DMS 273 treated with DMSO at 0.1 percent for 48 hours (cell line): ENCODE measurements around the gene QSOX2.

Experiments used
- DNase-seq: peaks from one replicate; lab custom pipeline; 2025; lab: John Stamatoyannopoulos, UW

Gene QSOX2

DNA sequence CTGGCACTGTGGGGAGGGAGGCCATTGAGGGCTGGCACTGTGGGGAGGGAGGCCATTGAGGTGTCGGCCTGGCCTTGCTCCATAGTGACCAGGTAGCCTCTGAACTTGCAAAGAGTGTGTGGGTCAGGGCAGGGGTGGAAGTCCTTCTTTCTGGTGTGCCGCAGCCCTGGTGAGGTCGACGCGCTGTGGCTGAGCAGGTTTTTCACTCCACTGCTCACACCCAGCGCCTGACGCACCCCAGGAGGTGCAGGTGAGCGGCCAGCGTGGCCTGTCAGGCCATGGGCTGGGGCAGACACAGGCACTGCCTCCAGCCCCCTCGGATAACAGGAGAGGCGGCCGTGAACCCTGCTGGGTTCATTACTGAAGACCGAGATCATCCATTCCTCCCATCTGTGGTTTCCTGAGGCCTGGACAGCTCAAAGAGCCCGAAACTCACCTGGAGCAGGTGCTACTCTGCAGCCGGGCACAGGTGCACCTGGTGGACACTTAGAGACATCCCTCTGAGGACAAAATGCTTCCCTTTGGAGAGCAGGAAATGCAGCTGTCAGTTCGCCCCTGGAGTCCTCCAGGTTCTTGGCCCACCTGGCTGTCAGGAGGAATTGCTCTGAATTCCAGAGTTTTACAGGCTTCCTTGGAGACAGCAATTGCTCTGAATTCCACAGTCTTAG is 73.1 kb downstream of the QSOX2 start:
- no peak for DNase-seq

DNA sequence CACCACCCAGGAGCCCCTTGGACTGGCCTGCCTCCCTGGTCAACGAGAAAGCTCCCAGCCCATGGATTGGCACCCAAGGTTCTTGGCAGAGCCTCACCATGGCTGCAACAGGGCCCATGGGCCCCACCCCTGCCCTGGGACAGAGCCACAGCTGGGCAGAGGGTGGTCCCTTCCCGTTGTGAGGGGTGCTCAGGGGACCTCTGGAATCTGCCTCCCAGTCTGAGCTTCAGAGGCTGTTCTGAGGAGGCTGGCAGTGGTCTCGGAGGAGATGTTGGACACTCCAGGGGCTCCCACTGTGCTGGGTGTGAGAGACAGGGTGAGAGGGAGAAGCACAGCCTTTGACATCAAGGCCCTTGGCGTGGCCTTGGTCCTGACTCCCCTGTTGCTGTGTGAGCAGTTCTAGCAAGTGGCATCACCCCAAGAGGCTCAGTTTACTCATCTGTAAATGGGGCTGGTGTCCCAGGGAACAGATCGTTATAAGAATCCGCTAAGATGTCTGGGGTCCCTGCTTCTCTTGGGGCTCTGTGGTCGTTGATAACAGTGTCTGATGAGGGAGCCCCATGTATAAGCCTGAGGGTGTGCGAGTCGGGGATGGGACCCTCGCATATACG is 73.7 kb downstream of the QSOX2 start:
- no peak for DNase-seq

DNA sequence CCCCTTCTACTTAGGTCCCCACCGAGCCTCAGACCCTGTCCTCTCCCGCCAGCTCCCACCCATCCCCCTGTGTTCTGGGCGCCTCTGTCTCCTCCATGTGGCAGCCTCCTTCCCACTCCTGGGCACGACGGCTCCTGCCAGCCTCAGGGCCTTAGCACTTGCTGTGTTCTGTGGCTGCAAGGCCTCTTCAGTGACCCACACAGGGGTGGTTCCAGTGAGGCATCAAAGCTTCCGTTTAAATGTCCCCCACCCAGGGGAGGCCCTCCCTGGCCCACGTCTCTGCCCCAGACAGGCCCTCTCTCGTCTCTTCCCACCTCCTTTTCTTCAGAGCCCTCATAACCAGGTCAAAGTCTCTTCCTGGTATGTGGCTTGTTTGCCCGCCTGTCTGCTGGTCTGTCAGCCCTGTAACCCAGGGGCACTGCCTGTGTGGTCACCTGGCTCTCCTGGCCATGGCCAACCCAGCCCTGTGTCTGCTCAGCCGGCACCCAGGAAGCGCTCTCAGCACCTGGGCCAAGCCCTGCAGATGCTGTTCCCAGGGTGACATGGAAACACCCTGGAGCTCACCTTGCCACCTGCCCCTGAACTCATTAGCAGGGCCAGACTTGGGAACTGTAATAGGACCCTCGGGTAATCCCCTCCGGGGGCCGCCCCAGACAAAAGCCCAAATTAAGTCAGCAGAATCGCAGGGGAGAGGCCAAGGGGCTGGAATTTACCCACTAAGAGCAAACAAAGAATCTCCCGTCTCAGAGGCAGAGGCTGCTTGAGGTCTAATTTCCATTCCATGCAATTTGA is 74.4 kb downstream of the QSOX2 start:
- DNase-seq: no peak

DNA sequence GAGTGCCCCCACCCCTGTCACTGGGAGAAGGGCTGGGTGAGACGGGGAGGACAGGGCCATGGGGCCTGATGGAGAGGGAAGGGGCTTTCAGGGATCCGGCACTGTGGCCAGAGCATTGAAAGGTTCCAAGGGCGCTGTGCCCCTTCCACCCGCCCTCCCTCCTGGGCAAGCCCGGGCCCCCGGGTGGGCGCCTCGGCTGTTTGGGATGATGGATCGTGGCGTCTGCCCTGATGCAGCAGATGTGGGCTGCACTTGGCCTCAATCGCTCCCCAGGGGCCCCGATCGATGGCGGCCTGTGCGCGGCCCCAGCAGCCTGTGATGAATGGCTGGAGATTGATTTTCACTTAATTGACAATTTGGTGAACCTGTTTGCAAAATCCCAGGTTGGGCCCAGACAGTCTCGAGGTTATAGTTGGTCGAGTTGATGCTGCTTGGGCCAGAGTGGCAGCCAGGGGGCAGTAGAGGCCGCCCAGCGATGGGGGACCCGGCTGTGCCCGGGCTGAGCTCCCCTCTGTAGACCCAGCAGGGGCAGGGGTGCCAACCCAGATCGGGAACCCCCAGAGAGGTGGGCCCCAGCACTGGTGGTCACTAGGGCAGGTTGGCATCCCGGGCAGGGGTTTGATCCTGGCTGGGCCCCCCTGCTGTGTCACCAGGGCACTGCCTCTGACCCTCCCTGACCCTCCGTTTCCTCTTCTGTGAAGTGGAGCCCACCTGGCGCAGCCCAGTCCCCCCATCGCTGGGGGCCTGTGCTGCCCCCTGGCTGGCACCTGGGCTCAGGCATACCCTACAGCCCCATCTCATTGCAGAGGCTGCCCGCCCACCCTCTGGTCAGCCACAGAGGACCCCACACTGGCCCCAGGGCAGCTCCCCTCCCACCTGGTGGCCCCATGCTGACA is 75.4 kb downstream of the QSOX2 start:
- DNase-seq: no peak

DNA sequence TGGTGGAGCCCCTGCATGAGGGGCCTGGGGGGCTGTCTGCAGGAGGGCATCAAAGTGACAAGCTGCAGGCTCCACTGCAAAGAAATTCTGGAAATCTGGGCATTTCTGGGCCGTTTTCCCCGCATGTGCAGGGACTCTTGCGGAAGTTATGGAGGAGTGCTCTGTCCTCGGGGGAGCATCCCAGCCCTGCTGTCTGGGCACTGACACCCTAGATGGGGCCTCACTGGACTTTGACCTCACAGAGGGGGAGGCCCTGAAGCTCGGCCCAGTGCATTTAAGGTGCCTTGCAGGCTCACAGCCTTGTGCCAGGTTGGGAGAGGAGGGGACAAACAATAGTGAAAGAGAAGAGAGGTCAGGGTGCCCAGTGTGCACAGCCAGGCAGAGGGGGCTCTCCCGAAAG is 76.1 kb downstream of the QSOX2 start:
- no peak for DNase-seq

DNA sequence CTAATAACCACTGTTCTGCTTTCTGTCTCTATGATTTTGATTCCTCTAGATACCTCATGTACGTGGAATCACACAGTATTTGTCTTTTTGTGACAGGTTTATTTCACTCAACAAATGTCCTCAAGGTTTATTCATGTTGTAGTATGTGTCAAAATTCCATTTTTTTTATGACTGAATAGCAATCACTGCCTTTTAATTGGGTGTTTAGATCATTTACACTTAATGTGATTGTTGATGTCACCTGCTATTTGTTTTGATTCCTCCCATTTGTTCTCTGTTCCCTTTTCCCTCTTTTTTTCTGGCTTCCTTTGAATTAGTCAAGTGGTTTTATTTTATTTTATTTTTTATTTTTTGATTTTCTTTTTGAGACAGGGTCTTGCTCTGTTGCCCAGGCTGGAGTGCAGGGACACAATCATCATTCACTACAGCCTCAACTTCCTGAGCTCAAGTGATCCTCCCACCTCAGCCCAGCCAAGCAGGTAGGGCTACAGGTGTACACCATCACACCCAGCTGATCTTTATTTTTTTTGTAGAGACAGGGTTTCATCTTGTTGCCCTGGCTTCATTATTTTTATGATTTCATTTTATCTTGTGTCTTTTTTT is 82.3 kb downstream of the QSOX2 start:
- no peak for DNase-seq

DNA sequence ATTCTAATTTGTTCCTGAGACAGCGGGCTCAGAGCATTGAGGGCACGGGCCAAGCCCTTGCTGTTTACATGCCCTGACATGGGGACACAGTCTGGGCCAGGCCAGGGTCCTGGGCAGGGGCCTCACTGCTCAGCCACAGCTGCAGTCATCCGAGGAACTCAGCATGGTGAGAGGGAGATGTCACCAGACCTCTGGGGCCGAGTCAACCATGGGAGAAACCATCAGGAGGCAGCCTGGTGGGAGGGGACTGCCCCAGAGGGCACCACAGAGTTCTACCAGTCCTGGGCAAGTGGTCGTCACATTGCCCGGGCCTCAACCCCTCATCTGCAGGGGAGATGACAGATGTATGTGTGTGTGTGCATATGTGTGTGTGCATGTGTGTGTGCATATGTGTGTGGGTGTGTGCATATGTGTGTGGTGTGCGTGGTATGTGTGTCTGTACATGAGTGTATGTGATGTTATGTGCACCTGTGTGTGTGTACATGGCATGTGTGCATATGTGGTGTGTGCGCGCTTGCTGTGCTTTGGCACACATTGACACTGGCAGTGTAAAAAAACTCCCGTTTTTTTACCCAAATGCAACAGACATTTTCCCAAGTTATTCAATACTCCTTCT is 84.5 kb downstream of the QSOX2 start:
- no peak for DNase-seq

DNA sequence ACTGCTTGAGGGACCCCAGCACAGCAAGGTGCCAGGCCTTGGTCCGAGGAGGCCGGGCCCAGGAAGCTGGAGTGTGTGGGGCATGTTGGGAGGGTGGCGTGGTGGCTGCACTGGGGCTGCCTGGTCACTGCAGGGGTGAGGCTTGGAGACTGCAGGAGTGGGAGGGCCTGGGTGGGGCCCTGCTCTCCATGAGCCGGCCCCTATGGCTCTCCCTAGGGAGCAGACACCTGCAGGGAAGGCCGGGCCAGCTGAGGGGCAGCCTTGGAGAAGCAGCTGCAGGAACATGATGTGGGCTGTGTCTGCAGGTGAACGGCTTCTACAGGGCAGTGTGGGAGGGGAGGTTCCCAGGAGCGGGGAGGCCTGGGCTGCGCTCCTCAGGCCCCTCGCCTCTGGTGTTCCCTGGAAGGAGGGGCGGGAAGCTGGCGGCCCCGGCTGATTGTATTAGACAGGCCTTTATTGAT is 85.2 kb downstream of the QSOX2 start:
- no peak for DNase-seq

DNA sequence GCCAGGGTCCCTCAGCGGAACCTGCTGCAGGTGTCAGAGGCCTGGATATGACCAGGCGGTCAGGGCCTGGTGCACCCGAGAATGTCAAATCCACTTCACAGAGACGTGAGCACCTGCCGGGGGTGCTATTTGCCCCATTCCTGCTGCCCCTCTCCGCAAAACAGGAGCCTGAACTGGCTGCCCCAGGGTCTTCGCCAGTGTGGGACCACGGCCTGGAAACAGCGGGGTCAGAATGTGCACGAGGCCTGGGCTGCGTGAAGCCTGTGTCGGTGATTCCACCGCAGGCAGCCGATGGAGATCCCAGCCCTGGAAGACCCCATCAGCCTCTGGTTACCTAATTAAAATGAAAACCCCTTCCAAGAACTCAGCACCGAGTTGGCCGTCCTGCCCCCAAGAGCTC is 85.8 kb downstream of the QSOX2 start:
- no peak for DNase-seq

DNA sequence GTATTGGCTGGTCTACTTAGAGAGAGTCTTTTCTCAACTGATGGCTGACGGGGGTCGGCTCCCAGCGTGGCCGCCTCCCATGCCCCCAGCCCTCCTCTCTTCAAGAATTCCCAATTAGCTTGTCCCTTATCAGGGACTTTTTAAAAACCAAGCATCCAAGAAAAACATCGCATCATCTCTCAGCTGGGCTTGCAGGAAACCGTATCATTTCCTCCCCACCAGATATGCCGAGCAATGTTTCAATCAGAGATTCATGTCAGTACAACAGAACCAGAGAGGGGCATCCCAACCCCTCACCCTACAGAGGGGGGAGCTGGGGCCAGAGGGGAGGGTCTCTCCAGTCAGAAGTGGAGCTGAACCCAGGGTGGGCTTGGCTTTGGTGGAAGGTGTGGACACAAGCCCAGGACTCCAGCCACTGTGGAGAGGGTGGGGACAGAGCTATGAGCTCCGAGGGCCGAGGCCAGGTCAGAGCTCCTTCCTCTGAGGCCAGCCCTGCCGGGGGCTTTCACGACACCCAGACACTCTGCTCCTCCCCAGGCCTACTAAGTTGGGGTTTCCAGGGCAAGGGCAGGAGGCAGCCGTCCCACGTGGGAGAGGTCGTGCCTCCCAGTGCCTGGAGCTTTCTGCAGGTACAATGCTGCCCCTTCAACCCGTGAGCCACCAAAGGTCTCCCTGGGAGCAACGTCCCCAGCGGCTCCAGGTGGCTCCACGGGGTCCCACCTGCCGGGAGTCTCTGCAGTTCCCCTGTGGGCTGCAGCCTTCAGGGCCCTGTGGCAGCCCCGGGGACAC is 87.9 kb downstream of the QSOX2 start:
- no peak for DNase-seq
